Activated T-cell treated with anti-CD3 and anti-CD28 coated beads, Interleukin-2, amount 50 U/mL, for 4 hours (primary cell): ENCODE data around the gene SLX9. TPM values are rescaled to one million over a fixed set of nuclear protein-coding genes. Genes with fewer than 3 reads are reported as not detected.

Experiments used
- ATAC-seq, 2 donors: fragments of 200-7000 bp; cut with Tn5 transposase; one replicate each; pipeline ENCODE4 v1.10.0; 2021
- DNase-seq: peaks from one replicate; pipeline ENCODE4 v3.0.0-alpha.2; 2020
- H3K27me3 Mint-ChIP-seq: one replicate; pipeline ENCODE4 v1.8.0; 2021; ENCODE audit warnings: low read depth, mixed read lengths
- H3K36me3 Mint-ChIP-seq: one replicate; pipeline ENCODE4 v1.8.0; 2022; ENCODE audit warnings: mixed read lengths; ENCODE audit not compliant: insufficient read depth
- H3K4me1 Mint-ChIP-seq: one replicate; pipeline ENCODE4 v1.8.0; 2021; ENCODE audit warnings: low read depth, mixed read lengths
- H3K4me3 Mint-ChIP-seq: one replicate; pipeline ENCODE4 v1.8.0; 2021; ENCODE audit warnings: mild to moderate bottlenecking, moderate library complexity, mixed read lengths
- H3K9me3 Mint-ChIP-seq: one replicate; pipeline ENCODE4 v1.8.0; 2021; ENCODE audit warnings: mixed read lengths
- total RNA-seq, 3 donors: library from RNA; stranded (reverse); gene quantifications; one replicate each; pipeline ENCODE4 v1.2.1, GENCODE V29; 2021

Gene SLX9
- total RNA-seq, 3 donors from 2014 or later: 100 to 130 (median 126) TPM

- no peak for DNase-seq
- ATAC-seq: no peak
- H3K36me3 Mint-ChIP-seq: no peaks in the 10 kb centered on the region
- no peaks in the 10 kb centered on the region for H3K9me3 Mint-ChIP-seq
- peaks cover 3% of the 10 kb centered on the region for H3K4me1 Mint-ChIP-seq
- peaks cover 3% of the 10 kb centered on the region for H3K27me3 Mint-ChIP-seq
- H3K4me3 Mint-ChIP-seq: no peak overlapping the region
These were observed 60.3 kb downstream of the SLX9 start for GRCh38 chr21:44999972-45000636.

DNA sequence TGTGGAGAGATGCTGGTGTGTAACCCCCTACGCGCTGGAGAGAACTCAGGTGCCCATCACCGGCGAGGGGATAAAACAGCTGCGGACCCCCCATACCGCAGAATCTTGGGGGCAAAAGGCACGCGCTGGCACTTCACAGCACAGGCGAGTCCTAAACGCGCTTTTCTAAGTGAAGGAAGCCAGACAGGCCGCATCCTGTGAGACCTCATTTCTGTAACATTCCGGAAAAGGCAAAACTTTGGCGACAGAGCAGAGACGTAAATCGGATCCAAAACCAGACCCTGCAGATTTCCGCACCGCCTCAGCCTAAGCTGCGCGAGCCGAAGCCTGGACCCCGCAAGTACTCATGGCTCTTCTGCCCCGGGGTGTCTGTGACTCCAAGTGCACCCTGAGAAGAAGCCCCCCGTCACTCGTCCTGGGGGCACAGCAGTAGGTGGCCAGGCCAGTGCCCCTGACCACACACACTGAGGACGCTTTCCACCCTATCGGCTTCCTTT, 60.9 kb downstream of the SLX9 start:
- Mint-ChIP-seq H3K36me3 (no peaks in the 10 kb centered on the region), H3K27me3 (peaks cover 3% of the 10 kb centered on the region), H3K9me3 (peaks cover 1% of the 10 kb centered on the region), H3K4me1 (peaks cover 4% of the 10 kb centered on the region), H3K4me3 (no peak overlapping the region)
- no peak for ATAC-seq
- no peak for DNase-seq

GRCh38 chr21:45001134-45002095, 61.6 kb downstream of the SLX9 start:
- Mint-ChIP-seq H3K4me3 (no peak overlapping the region), H3K27me3 (peaks cover 3% of the 10 kb centered on the region), H3K9me3 (peaks cover 6% of the 10 kb centered on the region), H3K4me1 (peaks cover 4% of the 10 kb centered on the region), H3K36me3 (no peaks in the 10 kb centered on the region)
- no peak for DNase-seq
- ATAC-seq: no peak

- no peak overlapping the region for H3K4me3 Mint-ChIP-seq
- H3K4me1 Mint-ChIP-seq: peaks cover 4% of the 10 kb centered on the region
- no peak for DNase-seq
- no peak for ATAC-seq
- H3K27me3 Mint-ChIP-seq: peaks cover 3% of the 10 kb centered on the region
- H3K9me3 Mint-ChIP-seq: peaks cover 6% of the 10 kb centered on the region
- H3K36me3 Mint-ChIP-seq: no peaks in the 10 kb centered on the region
These were observed 62.8 kb downstream of the SLX9 start for GRCh38 chr21:45002381-45003204.

DNA sequence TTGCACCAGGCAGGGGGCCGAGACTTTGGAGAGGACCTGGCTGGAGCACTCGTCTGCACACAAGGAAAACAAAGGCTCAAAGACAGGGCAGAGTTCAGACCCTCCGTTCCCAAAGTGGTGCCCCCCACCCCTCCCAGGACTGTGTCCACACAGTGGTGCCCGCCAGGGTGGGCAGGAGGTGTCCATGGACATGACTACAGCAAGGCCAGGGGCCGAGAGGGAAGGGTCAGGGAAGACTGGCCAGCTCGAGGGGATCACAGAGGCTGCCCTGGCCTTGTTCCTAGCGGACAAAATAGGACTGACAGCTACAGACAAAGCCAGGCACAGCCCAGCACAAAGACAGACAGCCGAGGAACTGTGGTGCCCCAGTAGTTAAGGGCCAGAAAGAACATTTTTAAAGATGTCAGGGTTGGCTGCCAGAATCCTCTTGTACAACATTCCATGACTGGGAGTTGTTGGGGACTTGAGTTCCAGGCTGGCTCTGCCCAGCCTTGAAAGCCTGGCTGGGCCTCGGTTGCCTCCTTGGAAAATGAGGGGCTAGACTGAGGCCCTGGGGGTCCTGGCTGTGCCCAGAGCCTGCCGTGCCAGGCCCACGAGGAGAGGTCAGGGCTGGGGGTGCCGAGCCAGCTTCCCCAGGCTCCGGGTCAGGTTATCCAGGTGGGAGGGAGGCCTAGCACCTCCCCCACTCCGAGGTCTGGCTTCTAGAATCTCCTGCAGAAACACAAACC, 63.7 kb downstream of the SLX9 start:
- H3K27me3 Mint-ChIP-seq: peaks cover 3% of the 10 kb centered on the region
- DNase-seq (no peak), ATAC-seq (no peak)
- H3K4me1 Mint-ChIP-seq: peaks cover 4% of the 10 kb centered on the region
- peaks cover 6% of the 10 kb centered on the region for H3K9me3 Mint-ChIP-seq
- H3K36me3 Mint-ChIP-seq: no peaks in the 10 kb centered on the region
- no peak overlapping the region for H3K4me3 Mint-ChIP-seq

DNA sequence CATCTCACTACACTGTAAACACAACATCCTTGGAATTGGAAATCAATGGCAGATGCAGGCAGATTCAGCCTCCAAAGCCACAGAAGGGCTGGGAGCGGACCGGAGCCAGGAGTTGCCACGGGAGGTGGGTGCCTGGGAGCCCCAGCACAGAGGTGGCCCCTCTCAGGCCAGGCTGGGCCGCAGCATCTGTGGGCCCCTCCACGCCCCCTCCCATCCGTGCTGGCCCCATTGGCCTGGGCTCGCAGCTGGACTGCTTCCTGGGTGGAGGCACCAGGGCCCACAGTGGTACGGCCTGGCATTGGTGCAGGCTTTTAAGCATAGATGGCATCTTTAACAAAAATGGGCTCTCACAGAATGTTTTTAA, 64.2 kb downstream of the SLX9 start:
- ATAC-seq: no peak
- Mint-ChIP-seq H3K27me3 (peaks cover 3% of the 10 kb centered on the region), H3K4me3 (no peak overlapping the region), H3K36me3 (no peaks in the 10 kb centered on the region), H3K9me3 (peaks cover 6% of the 10 kb centered on the region), H3K4me1 (peaks cover 4% of the 10 kb centered on the region)
- DNase-seq: no peak

DNA sequence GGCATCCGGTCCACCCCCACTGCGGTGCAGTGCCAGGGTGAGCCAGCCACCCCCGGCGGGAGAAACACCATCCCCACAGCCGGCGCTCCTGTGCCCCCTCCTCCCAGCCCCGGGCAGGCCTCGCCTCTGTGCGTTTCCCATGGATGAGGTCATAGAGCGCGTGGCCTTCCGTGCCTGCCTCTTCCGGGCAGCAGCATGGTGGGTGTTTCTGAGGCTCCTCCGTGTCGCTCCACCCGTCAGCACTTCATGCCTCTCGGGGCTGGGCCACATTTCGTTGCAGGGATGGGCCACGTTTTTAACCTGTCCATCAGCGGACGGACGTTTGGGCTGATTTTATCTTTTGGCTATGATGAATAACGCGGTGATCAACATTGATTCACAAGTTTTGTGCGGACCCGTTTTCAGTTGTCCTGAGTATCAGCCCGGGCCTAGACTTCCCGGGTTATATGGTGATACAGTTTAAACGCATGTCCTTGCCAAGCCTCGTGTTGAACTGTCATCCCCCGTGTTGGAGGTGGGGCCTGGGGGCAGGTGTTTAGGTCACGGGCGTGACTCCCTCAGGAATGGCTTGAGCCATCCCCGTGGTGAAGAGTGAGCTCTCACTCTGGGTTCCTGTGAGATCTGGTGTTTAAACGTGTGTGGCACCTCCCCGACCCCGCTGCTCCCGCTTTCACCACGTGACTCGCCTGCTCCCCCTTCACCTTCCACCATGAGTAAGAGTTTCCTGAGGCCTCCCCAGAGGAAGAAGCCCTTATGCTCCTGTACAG, 64.8 kb downstream of the SLX9 start:
- DNase-seq (no peak), ATAC-seq (peak; percentile 35 to 66)
- Mint-ChIP-seq H3K9me3 (peaks cover 6% of the 10 kb centered on the region), H3K4me3 (no peak overlapping the region), H3K27me3 (peaks cover 3% of the 10 kb centered on the region), H3K36me3 (no peaks in the 10 kb centered on the region), H3K4me1 (peaks cover 4% of the 10 kb centered on the region)

DNA sequence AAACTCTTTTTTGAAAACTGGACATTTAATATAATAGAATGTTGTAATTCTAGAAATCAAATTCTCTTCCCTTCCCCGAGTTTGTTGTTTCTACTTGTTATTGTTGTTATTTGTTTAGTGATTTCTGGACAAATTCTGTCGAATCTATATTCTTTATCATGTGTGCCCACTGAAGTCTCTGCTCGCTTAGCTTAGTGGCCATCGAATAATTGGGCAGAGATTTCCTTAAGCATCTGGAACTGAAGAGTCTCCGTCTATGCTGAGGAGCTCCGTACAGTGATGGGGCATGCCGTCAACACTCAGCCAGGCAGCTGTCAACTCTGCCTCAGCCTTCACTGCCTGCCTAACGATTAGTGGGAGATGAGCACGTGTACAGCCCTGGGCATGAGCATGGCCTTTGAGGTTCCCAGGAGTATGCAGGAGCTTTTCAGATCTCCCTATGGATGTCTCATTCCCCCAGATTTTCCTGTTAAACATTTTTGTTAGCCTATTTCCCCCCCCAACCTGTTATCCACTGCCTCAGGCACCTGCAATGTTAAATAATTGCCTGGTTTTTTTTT, 66.8 kb downstream of the SLX9 start:
- H3K9me3 Mint-ChIP-seq: peaks cover 6% of the 10 kb centered on the region

DNA sequence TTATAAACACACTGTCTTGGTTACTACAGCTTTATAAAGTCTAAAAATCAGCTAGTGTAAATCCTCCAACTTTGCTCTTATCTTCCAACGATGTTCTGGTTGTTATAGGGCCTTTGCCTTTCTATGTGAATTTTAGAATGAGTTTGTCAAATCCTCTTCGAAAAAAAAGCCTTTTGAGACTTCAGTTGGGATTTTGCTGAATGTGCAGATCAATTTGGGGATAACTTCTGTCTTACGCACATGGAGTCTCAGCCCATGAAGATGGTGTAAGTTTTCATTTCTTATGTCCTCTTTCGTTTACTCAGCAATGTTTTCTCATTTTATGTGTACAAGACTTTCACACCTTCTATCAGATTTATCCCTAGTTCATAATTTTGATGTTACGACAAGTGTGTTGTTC, 69.8 kb downstream of the SLX9 start:
- peaks cover 8% of the 10 kb centered on the region for H3K27me3 Mint-ChIP-seq
- DNase-seq (no peak), ATAC-seq (no peak)
- peaks cover 6% of the 10 kb centered on the region for H3K9me3 Mint-ChIP-seq
- no peak overlapping the region for H3K4me3 Mint-ChIP-seq
- H3K4me1 Mint-ChIP-seq: peaks cover 4% of the 10 kb centered on the region
- H3K36me3 Mint-ChIP-seq: no peaks in the 10 kb centered on the region

More for the DNA sequence above, 66.8 kb downstream of the SLX9 start:
- DNase-seq: no peak
- Mint-ChIP-seq H3K4me3 (no peak overlapping the region), H3K36me3 (no peaks in the 10 kb centered on the region), H3K4me1 (peaks cover 4% of the 10 kb centered on the region), H3K27me3 (peaks cover 3% of the 10 kb centered on the region)
- ATAC-seq: no peak

DNA sequence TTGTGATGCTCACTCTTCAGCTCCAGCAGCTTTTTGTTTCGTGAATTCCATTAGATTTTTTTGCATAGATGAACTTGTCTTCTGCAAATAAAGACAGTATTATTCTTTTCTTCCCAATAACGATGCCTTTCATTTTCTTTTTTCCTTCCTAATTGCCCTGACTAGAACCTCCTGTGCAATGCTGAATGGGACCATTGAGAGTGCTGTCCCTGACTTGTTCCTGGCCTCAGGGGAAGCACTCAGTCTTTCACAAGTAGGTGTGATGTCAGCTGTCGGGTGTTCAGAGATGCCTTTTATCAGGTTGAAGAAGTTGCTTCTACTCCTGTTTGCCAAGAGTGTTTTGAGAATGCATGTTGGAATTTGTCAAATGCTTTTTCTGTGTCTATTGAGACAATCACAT, 70.3 kb downstream of the SLX9 start:
- DNase-seq: no peak
- ATAC-seq: no peak

DNA sequence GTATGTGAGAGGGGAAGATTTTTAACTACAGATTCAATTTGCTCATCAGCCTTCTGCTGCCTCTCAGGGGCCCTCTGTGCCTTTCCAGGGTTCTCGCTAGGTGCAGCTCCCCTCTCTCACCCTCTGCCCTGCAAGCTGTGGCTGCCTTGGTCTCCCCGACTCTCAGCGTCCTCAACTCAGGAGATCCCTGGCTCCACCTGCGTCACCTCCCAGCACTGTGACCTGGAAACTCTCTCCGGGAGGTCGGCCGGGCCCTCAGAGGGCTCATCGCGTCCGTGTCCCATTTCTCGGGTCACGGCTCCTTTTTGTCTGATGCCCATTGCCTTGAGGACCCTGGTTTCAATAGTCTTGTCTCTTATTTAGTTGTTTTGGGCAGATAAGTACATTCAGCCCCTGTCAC, 71.0 kb downstream of the SLX9 start:
- Mint-ChIP-seq H3K27me3 (peaks cover 16% of the 10 kb centered on the region), H3K4me3 (no peak overlapping the region), H3K9me3 (peaks cover 2% of the 10 kb centered on the region), H3K4me1 (no peaks in the 10 kb centered on the region), H3K36me3 (no peaks in the 10 kb centered on the region)
- no peak for ATAC-seq
- no peak for DNase-seq

More for the DNA sequence above, 70.3 kb downstream of the SLX9 start:
- Mint-ChIP-seq H3K27me3 (peaks cover 10% of the 10 kb centered on the region), H3K4me3 (no peak overlapping the region), H3K36me3 (no peaks in the 10 kb centered on the region), H3K4me1 (peaks cover under 1% of the 10 kb centered on the region), H3K9me3 (peaks cover 6% of the 10 kb centered on the region)

GRCh38 chr21:45011426-45011825, 71.6 kb downstream of the SLX9 start:
- H3K36me3 Mint-ChIP-seq: no peaks in the 10 kb centered on the region
- no peak for DNase-seq
- no peak overlapping the region for H3K4me3 Mint-ChIP-seq
- ATAC-seq: no peak
- no peaks in the 10 kb centered on the region for H3K4me1 Mint-ChIP-seq
- H3K27me3 Mint-ChIP-seq: peaks cover 22% of the 10 kb centered on the region
- no peaks in the 10 kb centered on the region for H3K9me3 Mint-ChIP-seq
